SK-N-SH treated with all-trans-retinoic acid at 6 μM for 48 hours (cell line): Measurements from ENCODE around the gene ITIH5.

Experiments
- ATAC-seq: fragments of 200-7000 bp; cut with Tn5 transposase; 3 replicates; pipeline ENCODE4 v1.9.1; 2020; ENCODE audit warnings: mild to moderate bottlenecking, moderate library complexity
- ARNTL ChIP-seq: fragments of 450-650 bp; formaldehyde crosslinking; IDR thresholded peaks from 2 replicates; pipeline ENCODE4 v1.5.0; 2020; ENCODE audit warnings: low read depth, mild to moderate bottlenecking, moderate library complexity, borderline replicate concordance
- BACH2 ChIP-seq: fragments of 250-450 bp; sonication (Bioruptor Pico); IDR thresholded peaks from 2 replicates; pipeline ENCODE4 v1.9.0; 2021; ENCODE audit warnings: mild to moderate bottlenecking, borderline replicate concordance
- CSDC2 ChIP-seq: fragments of 250-450 bp; sonication (Bioruptor Pico); IDR thresholded peaks from 2 replicates; pipeline ENCODE4 v1.5.0; 2020; ENCODE audit warnings: mild to moderate bottlenecking, moderate library complexity
- ESRRG ChIP-seq: fragments of 250-450 bp; sonication (Bioruptor Pico); IDR thresholded peaks from 2 replicates; pipeline ENCODE4 v1.6.1; 2021; ENCODE audit warnings: mild to moderate bottlenecking
- ISL1 ChIP-seq: fragments of 250-450 bp; sonication (Bioruptor Pico); IDR thresholded peaks from 2 replicates; pipeline ENCODE4 v2.1.2; 2022; ENCODE audit warnings: mild to moderate bottlenecking, moderate library complexity
- OSR1 ChIP-seq: fragments of 250-450 bp; sonication (Bioruptor Pico); IDR thresholded peaks from 2 replicates; pipeline ENCODE4 v1.8.0; 2022; ENCODE audit warnings: moderate library complexity, mild to moderate bottlenecking, inconsistent platforms
- PPARA ChIP-seq: fragments of 250-450 bp; sonication (Bioruptor Pico); IDR thresholded peaks from 2 replicates; pipeline ENCODE4 v1.5.0; 2020; ENCODE audit warnings: mild to moderate bottlenecking, borderline replicate concordance
- RARB ChIP-seq: fragments of 250-450 bp; sonication (Bioruptor Pico); IDR thresholded peaks from 2 replicates; pipeline ENCODE4 v1.8.0; 2021; ENCODE audit warnings: mild to moderate bottlenecking, moderate library complexity
- SNAI2 ChIP-seq: fragments of 250-450 bp; sonication (Bioruptor Pico); IDR thresholded peaks from 2 replicates; pipeline ENCODE4 v1.5.0; 2020; ENCODE audit warnings: mild to moderate bottlenecking, moderate library complexity
- TCF4 ChIP-seq: fragments of 250-450 bp; sonication (Bioruptor Pico); IDR thresholded peaks from 2 replicates; pipeline ENCODE4 v1.8.0; 2021; ENCODE audit warnings: mild to moderate bottlenecking, moderate library complexity, borderline replicate concordance
- TOX ChIP-seq: fragments of 250-450 bp; sonication (Bioruptor Pico); IDR thresholded peaks from 2 replicates; pipeline ENCODE4 v1.8.0; 2021; ENCODE audit warnings: mild to moderate bottlenecking, moderate library complexity, borderline replicate concordance
- ZC3H10 ChIP-seq: fragments of 250-450 bp; sonication (Bioruptor Pico); IDR thresholded peaks from 2 replicates; pipeline ENCODE4 v1.5.1; 2021; ENCODE audit warnings: mild to moderate bottlenecking, moderate library complexity
- ZFP3 ChIP-seq: fragments of 250-450 bp; sonication (Bioruptor Pico); IDR thresholded peaks from 2 replicates; pipeline ENCODE4 v1.5.0; 2020; ENCODE audit warnings: mild to moderate bottlenecking, moderate library complexity
- ZFP30 ChIP-seq: fragments of 450-650 bp; formaldehyde crosslinking; IDR thresholded peaks from 2 replicates; pipeline ENCODE4 v1.5.0; 2022; ENCODE audit warnings: mild to moderate bottlenecking, moderate library complexity
- ZNF565 ChIP-seq: fragments of 450-650 bp; formaldehyde crosslinking; conservative IDR thresholded peaks from 2 replicates; pipeline ENCODE4 v1.5.0; 2020; ENCODE audit warnings: low read depth, mild to moderate bottlenecking, moderate library complexity
- ZNF70 ChIP-seq: fragments of 450-650 bp; formaldehyde crosslinking; IDR thresholded peaks from 2 replicates; pipeline ENCODE4 v1.5.0; 2020; ENCODE audit warnings: mild to moderate bottlenecking, moderate library complexity
- ZNF8 ChIP-seq: fragments of 450-650 bp; formaldehyde crosslinking; IDR thresholded peaks from 2 replicates; pipeline ENCODE4 v1.5.0; 2020; ENCODE audit warnings: mild to moderate bottlenecking, moderate library complexity
- TF ChIP-seq, protein P1 (sequence below): fragments of 250-450 bp; sonication (Bioruptor Pico); IDR thresholded peaks from 2 replicates; pipeline ENCODE4 v1.5.1; 2020; ENCODE audit warnings: low read depth, mild to moderate bottlenecking, moderate library complexity
- TF ChIP-seq, protein P2 (sequence below): fragments of 250-450 bp; sonication (Bioruptor Pico); IDR thresholded peaks from 2 replicates; pipeline ENCODE4 v1.8.0; 2020; ENCODE audit warnings: mild to moderate bottlenecking, moderate library complexity, borderline replicate concordance
- TF ChIP-seq, protein P3 (sequence below): fragments of 250-450 bp; sonication (Bioruptor Pico); IDR thresholded peaks from 2 replicates; pipeline ENCODE4 v1.5.0; 2020; ENCODE audit warnings: mild to moderate bottlenecking, moderate library complexity
- TF ChIP-seq, protein P4 (sequence below): fragments of 250-450 bp; sonication (Bioruptor Pico); IDR thresholded peaks from 2 replicates; pipeline ENCODE4 v1.5.1; 2021; ENCODE audit warnings: mild to moderate bottlenecking, moderate library complexity
- TF ChIP-seq, protein P5 (sequence below): fragments of 250-450 bp; sonication (Bioruptor Pico); IDR thresholded peaks from 2 replicates; pipeline ENCODE4 v1.8.0; 2021; ENCODE audit warnings: low read depth, mild to moderate bottlenecking, moderate library complexity, borderline replicate concordance

Gene ITIH5

DNA sequence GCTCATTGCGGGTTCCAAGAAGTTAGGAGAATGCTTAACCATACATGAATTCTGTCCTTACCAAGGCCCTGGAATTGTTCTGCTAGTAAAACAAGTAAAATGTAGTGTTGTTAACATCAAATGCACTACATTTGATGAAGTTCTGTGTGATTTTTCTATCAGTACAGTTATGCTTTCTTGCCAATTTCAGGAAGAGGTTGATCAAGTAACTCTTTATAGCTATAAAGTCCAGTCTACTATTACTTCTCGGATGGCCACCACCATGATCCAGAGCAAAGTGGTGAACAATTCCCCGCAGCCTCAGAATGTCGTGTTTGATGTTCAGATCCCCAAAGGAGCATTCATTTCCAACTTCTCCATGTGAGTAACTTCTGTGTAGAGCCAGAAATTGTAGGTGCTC lies 42.1 kb upstream of the ITIH5 start:
- ATAC-seq: no peak
- TF ChIP-seq, protein P1, sequence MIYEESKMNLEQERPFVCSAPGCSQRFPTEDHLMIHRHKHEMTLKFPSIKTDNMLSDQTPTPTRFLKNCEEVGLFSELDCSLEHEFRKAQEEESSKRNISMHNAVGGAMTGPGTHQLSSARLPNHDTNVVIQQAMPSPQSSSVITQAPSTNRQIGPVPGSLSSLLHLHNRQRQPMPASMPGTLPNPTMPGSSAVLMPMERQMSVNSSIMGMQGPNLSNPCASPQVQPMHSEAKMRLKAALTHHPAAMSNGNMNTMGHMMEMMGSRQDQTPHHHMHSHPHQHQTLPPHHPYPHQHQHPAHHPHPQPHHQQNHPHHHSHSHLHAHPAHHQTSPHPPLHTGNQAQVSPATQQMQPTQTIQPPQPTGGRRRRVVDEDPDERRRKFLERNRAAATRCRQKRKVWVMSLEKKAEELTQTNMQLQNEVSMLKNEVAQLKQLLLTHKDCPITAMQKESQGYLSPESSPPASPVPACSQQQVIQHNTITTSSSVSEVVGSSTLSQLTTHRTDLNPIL (CRISPR knock-in tag): no peak
- TF ChIP-seq TCF4 (CRISPR knock-in tag): no peak
- no peak for TF ChIP-seq PPARA (CRISPR knock-in tag)
- TF ChIP-seq ESRRG (CRISPR knock-in tag): no peak
- no peak for TF ChIP-seq ZNF565
- no peak for TF ChIP-seq ZFP30 (CRISPR knock-in tag)
- TF ChIP-seq, protein P2, sequence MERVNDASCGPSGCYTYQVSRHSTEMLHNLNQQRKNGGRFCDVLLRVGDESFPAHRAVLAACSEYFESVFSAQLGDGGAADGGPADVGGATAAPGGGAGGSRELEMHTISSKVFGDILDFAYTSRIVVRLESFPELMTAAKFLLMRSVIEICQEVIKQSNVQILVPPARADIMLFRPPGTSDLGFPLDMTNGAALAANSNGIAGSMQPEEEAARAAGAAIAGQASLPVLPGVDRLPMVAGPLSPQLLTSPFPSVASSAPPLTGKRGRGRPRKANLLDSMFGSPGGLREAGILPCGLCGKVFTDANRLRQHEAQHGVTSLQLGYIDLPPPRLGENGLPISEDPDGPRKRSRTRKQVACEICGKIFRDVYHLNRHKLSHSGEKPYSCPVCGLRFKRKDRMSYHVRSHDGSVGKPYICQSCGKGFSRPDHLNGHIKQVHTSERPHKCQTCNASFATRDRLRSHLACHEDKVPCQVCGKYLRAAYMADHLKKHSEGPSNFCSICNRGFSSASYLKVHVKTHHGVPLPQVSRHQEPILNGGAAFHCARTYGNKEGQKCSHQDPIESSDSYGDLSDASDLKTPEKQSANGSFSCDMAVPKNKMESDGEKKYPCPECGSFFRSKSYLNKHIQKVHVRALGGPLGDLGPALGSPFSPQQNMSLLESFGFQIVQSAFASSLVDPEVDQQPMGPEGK (CRISPR knock-in tag): no peak
- no peak for TF ChIP-seq TOX
- no peak for TF ChIP-seq ARNTL (CRISPR knock-in tag)
- TF ChIP-seq ZNF8 (CRISPR knock-in tag): no peak
- TF ChIP-seq, protein P3, sequence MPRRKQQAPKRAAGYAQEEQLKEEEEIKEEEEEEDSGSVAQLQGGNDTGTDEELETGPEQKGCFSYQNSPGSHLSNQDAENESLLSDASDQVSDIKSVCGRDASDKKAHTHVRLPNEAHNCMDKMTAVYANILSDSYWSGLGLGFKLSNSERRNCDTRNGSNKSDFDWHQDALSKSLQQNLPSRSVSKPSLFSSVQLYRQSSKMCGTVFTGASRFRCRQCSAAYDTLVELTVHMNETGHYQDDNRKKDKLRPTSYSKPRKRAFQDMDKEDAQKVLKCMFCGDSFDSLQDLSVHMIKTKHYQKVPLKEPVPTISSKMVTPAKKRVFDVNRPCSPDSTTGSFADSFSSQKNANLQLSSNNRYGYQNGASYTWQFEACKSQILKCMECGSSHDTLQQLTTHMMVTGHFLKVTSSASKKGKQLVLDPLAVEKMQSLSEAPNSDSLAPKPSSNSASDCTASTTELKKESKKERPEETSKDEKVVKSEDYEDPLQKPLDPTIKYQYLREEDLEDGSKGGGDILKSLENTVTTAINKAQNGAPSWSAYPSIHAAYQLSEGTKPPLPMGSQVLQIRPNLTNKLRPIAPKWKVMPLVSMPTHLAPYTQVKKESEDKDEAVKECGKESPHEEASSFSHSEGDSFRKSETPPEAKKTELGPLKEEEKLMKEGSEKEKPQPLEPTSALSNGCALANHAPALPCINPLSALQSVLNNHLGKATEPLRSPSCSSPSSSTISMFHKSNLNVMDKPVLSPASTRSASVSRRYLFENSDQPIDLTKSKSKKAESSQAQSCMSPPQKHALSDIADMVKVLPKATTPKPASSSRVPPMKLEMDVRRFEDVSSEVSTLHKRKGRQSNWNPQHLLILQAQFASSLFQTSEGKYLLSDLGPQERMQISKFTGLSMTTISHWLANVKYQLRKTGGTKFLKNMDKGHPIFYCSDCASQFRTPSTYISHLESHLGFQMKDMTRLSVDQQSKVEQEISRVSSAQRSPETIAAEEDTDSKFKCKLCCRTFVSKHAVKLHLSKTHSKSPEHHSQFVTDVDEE (CRISPR knock-in tag): no peak
- no peak for TF ChIP-seq ZC3H10
- no peak for TF ChIP-seq ZFP3 (CRISPR knock-in tag)
- no peak for TF ChIP-seq BACH2
- no peak for TF ChIP-seq RARB (CRISPR knock-in tag)
- no peak for TF ChIP-seq OSR1
- TF ChIP-seq, protein P4, sequence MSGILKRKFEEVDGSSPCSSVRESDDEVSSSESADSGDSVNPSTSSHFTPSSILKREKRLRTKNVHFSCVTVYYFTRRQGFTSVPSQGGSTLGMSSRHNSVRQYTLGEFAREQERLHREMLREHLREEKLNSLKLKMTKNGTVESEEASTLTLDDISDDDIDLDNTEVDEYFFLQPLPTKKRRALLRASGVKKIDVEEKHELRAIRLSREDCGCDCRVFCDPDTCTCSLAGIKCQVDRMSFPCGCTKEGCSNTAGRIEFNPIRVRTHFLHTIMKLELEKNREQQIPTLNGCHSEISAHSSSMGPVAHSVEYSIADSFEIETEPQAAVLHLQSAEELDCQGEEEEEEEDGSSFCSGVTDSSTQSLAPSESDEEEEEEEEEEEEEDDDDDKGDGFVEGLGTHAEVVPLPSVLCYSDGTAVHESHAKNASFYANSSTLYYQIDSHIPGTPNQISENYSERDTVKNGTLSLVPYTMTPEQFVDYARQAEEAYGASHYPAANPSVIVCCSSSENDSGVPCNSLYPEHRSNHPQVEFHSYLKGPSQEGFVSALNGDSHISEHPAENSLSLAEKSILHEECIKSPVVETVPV (CRISPR knock-in tag): no peak
- TF ChIP-seq ZNF70 (CRISPR knock-in tag): no peak
- TF ChIP-seq, all 23 proteins: peak for 0

DNA sequence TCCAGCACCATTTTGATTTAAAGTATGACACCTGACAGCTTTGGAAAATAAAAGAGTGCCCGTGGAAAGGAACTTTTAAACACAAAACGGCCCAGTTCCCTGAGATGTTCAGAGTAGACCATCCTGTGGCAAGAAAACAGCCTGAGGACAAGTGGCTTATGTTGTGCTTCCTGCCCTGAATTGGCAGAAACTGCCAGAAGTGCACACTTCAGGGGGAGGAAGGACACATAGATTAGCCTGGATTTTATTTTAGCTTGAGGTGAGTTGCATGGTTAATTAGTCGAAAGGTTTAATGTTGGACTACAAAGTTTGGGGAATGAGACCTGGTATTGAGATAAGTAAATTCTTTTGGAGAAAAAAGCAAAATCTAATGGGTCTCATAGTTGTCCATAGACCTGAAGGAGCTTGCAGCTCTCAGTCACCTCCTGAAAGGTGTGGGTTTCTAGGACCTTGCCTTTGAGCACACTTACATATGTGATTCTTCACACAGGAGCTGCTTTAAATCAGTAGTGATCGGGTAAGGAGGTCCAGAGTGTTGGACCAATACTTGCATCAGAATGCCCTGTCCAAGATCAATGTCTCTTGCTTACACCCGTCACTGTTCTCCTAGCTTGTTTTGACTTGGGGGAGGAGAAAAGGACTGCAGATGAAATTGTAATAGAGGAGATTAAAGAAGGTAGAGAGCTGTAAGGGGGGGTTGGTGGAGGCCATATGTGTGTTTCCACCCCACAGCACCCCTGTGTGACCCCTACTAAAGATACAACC lies 41.3 kb upstream of the ITIH5 start:
- ATAC-seq: no peak
- TF ChIP-seq CSDC2 (CRISPR knock-in tag): no peak

DNA sequence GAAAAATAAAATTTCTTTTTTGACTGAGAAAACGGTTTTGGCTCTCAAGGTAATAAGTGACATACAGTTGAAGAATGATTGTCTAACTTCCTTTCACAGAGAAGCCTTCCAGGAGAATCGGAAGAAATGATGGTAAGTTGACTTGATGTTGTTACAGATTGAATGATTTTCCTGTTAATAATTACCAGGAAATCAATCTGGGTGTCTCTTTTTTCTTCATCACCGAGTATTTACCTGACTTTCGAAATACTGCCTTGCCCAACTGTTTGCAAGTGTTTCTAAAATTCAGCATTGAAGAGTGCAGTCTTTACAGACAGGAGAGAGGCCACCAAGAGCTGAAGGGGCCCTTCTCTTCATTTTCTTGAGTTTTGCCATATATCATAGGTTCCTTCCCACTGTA lies 40.3 kb upstream of the ITIH5 start:
- no peak for ATAC-seq
- TF ChIP-seq, protein P2 (CRISPR knock-in tag): no peak
- no peak for TF ChIP-seq OSR1
- TF ChIP-seq SNAI2 (CRISPR knock-in tag): no peak
- TF ChIP-seq, protein P3 (CRISPR knock-in tag): no peak
- TF ChIP-seq CSDC2 (CRISPR knock-in tag): no peak
- no peak for TF ChIP-seq BACH2
- no peak for TF ChIP-seq ISL1 (CRISPR knock-in tag)
- TF ChIP-seq PPARA (CRISPR knock-in tag): no peak
- TF ChIP-seq, protein P1 (CRISPR knock-in tag): no peak
- TF ChIP-seq TCF4 (CRISPR knock-in tag): no peak
- no peak for TF ChIP-seq ZNF565
- TF ChIP-seq, protein P5, sequence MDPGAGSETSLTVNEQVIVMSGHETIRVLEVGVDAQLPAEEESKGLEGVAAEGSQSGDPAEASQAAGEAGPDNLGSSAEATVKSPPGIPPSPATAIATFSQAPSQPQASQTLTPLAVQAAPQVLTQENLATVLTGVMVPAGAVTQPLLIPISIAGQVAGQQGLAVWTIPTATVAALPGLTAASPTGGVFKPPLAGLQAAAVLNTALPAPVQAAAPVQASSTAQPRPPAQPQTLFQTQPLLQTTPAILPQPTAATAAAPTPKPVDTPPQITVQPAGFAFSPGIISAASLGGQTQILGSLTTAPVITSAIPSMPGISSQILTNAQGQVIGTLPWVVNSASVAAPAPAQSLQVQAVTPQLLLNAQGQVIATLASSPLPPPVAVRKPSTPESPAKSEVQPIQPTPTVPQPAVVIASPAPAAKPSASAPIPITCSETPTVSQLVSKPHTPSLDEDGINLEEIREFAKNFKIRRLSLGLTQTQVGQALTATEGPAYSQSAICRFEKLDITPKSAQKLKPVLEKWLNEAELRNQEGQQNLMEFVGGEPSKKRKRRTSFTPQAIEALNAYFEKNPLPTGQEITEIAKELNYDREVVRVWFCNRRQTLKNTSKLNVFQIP (CRISPR knock-in tag): no peak
- no peak for TF ChIP-seq ESRRG (CRISPR knock-in tag)
